Fibroblast of pulmonary artery (primary cell): ENCODE data around the gene KDM7A.
"Not testable (repeated sequence)": the region's sequence is repeated elsewhere in the genome, so short reads cannot be mapped to it uniquely, and the experiment has no call there.

Experiments
- DNase-seq: peaks from one replicate; pipeline ENCODE4 v3.0.0-alpha.2; 2010; ENCODE audit warnings: low read depth
- H3K4me3 ChIP-seq: replicated peaks from 2 replicates; pipeline ENCODE4 v1.5.1; 2011; ENCODE audit warnings: low read depth, mild to moderate bottlenecking, control low read depth, low read length, moderate library complexity
- CTCF ChIP-seq: IDR thresholded peaks from 2 replicates; pipeline ENCODE4 v1.5.1; 2011; ENCODE audit warnings: mild to moderate bottlenecking, control low read depth, low read length, inconsistent platforms; ENCODE audit errors: missing control alignments

KDM7A gene

GRCh38 chr7:140175221-140176121, 1.3 kb downstream of the KDM7A start:
- H3K4me3 ChIP-seq: peak overlapping the region; percentile 67
- peak; percentile 95 for TF ChIP-seq CTCF
- peak; percentile 96 for DNase-seq

GRCh38 chr7:140174217-140174616, 2.6 kb downstream of the KDM7A start:
- no peak for DNase-seq
- TF ChIP-seq CTCF: no peak
- no peak overlapping the region for H3K4me3 ChIP-seq

GRCh38 chr7:140170375-140170774, 6.4 kb downstream of the KDM7A start:
- no peak overlapping the region for H3K4me3 ChIP-seq
- DNase-seq: no peak
- TF ChIP-seq CTCF: no peak

DNA sequence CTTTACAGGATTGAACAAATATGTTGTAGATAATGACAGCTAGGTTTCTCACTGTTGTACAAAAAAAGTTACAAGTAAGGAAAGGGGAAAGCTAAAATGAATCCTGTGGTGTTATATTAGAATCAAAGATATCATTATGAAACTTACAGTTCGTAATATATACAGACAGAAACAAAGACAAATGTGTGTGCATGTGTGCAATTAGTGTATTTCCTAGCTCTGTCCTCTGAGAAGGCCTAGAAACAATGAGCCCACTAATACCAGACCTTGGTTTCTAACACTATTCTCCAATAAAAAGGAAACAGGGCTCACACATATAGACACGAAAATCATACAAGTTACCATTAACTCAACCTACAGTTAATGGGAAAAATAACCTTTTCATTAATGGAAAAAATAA, 8.0 kb downstream of the KDM7A start:
- no peak for DNase-seq
- H3K4me3 ChIP-seq: no peak overlapping the region
- no peak for TF ChIP-seq CTCF

DNA sequence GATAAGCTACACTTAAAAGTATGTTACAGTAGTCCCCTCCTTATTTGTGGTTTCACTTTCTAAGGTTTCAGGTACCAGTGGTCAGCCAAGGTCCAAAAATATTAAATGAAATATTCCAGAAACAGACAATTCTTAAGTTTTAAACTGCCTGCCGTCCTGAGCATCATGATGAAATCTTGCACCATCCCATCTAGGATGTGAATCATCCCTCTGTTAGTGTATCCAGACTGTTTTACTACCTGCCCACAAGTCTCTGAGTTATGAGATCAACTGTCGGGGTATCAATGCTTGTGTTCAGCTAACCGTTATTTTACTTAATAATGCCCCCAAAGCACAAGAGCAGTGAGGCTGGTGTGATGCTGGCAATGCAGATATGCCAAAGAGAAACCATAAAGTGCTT, 11.4 kb downstream of the KDM7A start:
- H3K4me3 ChIP-seq: no peak overlapping the region
- no peak for TF ChIP-seq CTCF
- DNase-seq: peak; percentile 70

- H3K4me3 ChIP-seq: not testable (repeated sequence)
- peak; percentile 10 for DNase-seq
Measured at GRCh38 chr7:140162081-140162480, 14.7 kb downstream of the KDM7A start.

DNA sequence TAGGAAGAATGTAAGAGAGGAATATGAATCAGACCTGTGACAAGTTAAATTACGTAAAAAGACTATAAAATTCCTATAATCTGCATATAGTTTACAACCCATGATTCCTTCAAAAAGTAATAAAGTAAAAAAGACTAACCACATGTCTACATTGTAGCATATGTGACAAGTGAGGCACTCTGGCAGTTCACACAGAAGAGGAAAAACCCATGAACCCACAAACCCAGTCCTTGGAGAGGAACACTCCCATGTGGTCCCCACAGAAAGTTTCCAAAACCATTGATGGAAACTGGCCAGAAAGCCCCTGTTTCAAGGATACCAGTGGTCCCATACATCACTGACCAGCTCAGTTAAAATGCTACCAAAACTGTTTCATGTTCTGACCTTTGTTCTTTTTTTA, 15.7 kb downstream of the KDM7A start:
- no peak for DNase-seq
- H3K4me3 ChIP-seq: no peak overlapping the region
- TF ChIP-seq CTCF: no peak
